Endodermal cell (in vitro differentiated cells): ENCODE data around the gene MYL1. TPM values are rescaled to one million over a fixed set of nuclear protein-coding genes. Genes with fewer than 3 reads are reported as not detected.

Experiments used
- DNase-seq: peaks from one replicate; pipeline ENCODE4 v3.0.0-alpha.2; 2017
- H3K27ac ChIP-seq: 2 replicates; pipeline ENCODE4 v1.5.1; 2013; ENCODE audit warnings: mild to moderate bottlenecking, low read depth, low read length, moderate library complexity
- H3K27me3 ChIP-seq: 2 replicates; pipeline ENCODE4 v1.6.1; 2013; ENCODE audit warnings: mild to moderate bottlenecking, low read length, moderate library complexity; ENCODE audit not compliant: insufficient read depth, control insufficient read depth, poor library complexity, severe bottlenecking
- H3K36me3 ChIP-seq: 2 replicates; pipeline ENCODE4 v1.7.0; 2013; ENCODE audit warnings: mild to moderate bottlenecking, low read length, moderate library complexity; ENCODE audit not compliant: control insufficient read depth, insufficient read depth
- H3K4me1 ChIP-seq: one replicate; pipeline ENCODE4 v1.7.0; 2013; ENCODE audit warnings: low read length; ENCODE audit not compliant: control insufficient read depth, insufficient read depth
- H3K4me3 ChIP-seq: 2 replicates; pipeline ENCODE4 v1.5.1; 2013; ENCODE audit warnings: mild to moderate bottlenecking, low read length, moderate library complexity
- H3K9ac ChIP-seq: 2 replicates; pipeline ENCODE4 v1.6.1; 2013; ENCODE audit warnings: mild to moderate bottlenecking, low read length, moderate library complexity; ENCODE audit not compliant: poor library complexity, severe bottlenecking; ENCODE audit errors: extremely low read depth
- H3K9me3 ChIP-seq: 2 replicates; pipeline ENCODE4 v1.6.1; 2013; ENCODE audit warnings: mild to moderate bottlenecking, low read length, moderate library complexity; ENCODE audit not compliant: control insufficient read depth
- H3K27ac Mint-ChIP-seq: 2 replicates; pipeline ENCODE4 v1.8.0; 2020; ENCODE audit warnings: mixed read lengths
- H3K27me3 Mint-ChIP-seq: 2 replicates; pipeline ENCODE4 v1.8.0; 2021; ENCODE audit warnings: mild to moderate bottlenecking, mixed read lengths; ENCODE audit not compliant: insufficient read depth
- H3K36me3 Mint-ChIP-seq: 2 replicates; pipeline ENCODE4 v1.8.0; 2020; ENCODE audit warnings: low read depth, mixed read lengths
- H3K4me1 Mint-ChIP-seq: 2 replicates; pipeline ENCODE4 v1.8.0; 2020; ENCODE audit warnings: mixed read lengths
- H3K4me3 Mint-ChIP-seq: 2 replicates; pipeline ENCODE4 v1.8.0; 2020; ENCODE audit warnings: mild to moderate bottlenecking, moderate library complexity, mixed read lengths
- H3K9me3 Mint-ChIP-seq: 2 replicates; pipeline ENCODE4 v1.8.0; 2020; ENCODE audit warnings: mild to moderate bottlenecking, mixed read lengths
- WGBS, 2 experiments: methylation state at CpG; one replicate each; pipeline versions ENCODE4 v1.1.5 to v1.1.7; 2013; ENCODE audit warnings: missing lambda C conversion rate in 2 of 2, mixed read lengths in 1 of 2; ENCODE audit not compliant: insufficient coverage in 1 of 2, insufficient read length in 1 of 2; 5-methylcytosine and 5-hydroxymethylcytosine counted together
- total RNA-seq, 2 donors: library from RNA; stranded (reverse); fragmentation: NEBNext Ultra II Directional in 1 of 2; extraction: Animal tissue kit (Norgen Biotek cat#: 25700) in 1 of 2; gene quantifications; 2 replicates in 1 of 2; 3 replicates in 1 of 2; pipeline ENCODE4 v1.2.1, GENCODE V29; 2021
- TF ChIP-seq, protein P1 (sequence below): fragments of 200-600 bp; sonication (generic); conservative IDR thresholded peaks from 2 replicates; pipeline ENCODE4 v1.5.0; 2021; ENCODE audit warnings: antibody characterized with exemption, mild to moderate bottlenecking

Gene MYL1
- total RNA-seq, 2 donors from 2014 or later = not detected

DNA sequence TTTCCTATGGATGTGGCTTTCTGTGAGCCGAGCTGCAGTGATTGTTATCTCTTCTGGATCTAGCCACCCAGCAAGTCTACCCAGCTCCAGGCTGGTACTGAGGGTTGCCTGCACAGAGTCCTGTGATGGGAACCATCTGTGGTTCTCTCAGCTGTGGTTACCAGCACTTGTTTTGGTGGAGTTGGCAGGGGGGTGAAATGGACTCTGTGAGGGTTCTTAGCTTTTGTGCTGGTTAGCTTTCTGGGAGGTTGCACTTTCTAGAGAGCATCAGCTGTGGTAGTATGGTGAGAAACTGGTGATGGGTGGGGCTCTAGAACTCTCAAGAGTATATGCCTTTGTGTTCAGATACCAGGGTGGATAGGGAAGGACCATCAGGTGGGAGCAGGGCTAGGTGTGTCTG is 45.4 kb upstream of the MYL1 start:
- Mint-ChIP-seq H3K36me3 (no peaks in the 10 kb centered on the region), H3K27me3 (no peaks in the 10 kb centered on the region)

DNA sequence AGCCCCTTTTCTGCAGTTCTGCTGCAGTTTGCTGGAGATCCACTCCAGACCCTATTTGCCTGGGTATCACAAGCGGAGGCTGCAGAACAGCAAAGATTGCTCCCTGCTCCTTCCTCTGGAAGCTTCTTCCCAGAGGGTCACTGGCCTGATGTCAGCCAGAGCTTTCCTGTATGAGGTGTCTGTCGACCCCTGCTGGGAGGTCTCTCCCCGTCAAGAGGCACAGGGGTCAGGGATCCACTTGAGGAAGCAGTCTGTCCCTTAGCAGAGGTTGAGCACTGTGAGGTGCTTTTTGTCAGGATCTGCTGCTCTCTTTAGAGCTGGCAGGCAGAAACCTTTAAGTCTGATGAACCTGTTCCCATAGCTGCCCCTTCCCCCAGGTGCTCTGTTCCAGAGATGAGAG is 42.0 kb upstream of the MYL1 start:
- no peak overlapping the region for H3K4me3 Mint-ChIP-seq
- no peaks in the 10 kb centered on the region for H3K9me3 ChIP-seq
- no peaks in the 10 kb centered on the region for H3K27me3 Mint-ChIP-seq
- peak overlapping the region; percentile 58 for H3K27ac Mint-ChIP-seq
- H3K4me1 Mint-ChIP-seq = peaks cover 10% of the 10 kb centered on the region
- no peaks in the 10 kb centered on the region for H3K4me1 ChIP-seq
- DNase-seq = peak; percentile 69
- no peaks in the 10 kb centered on the region for H3K36me3 ChIP-seq
- H3K4me3 ChIP-seq = no peak overlapping the region
- no peak overlapping the region for H3K9ac ChIP-seq
- TF ChIP-seq, protein P1, sequence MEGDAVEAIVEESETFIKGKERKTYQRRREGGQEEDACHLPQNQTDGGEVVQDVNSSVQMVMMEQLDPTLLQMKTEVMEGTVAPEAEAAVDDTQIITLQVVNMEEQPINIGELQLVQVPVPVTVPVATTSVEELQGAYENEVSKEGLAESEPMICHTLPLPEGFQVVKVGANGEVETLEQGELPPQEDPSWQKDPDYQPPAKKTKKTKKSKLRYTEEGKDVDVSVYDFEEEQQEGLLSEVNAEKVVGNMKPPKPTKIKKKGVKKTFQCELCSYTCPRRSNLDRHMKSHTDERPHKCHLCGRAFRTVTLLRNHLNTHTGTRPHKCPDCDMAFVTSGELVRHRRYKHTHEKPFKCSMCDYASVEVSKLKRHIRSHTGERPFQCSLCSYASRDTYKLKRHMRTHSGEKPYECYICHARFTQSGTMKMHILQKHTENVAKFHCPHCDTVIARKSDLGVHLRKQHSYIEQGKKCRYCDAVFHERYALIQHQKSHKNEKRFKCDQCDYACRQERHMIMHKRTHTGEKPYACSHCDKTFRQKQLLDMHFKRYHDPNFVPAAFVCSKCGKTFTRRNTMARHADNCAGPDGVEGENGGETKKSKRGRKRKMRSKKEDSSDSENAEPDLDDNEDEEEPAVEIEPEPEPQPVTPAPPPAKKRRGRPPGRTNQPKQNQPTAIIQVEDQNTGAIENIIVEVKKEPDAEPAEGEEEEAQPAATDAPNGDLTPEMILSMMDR = peak; percentile 13
- 57 to 100% methylated on average over 1 to 3 of the region's 3 CpGs for WGBS, 2 experiments
- no peaks in the 10 kb centered on the region for H3K27me3 ChIP-seq
- peaks cover 12% of the 10 kb centered on the region for H3K9me3 Mint-ChIP-seq
- H3K27ac ChIP-seq = no peak overlapping the region
- H3K36me3 Mint-ChIP-seq = no peaks in the 10 kb centered on the region

More for the DNA sequence above, 45.4 kb upstream of the MYL1 start:
- Histone ChIP-seq H3K4me3 (no peak overlapping the region), H3K27me3 (no peaks in the 10 kb centered on the region), H3K9me3 (no peaks in the 10 kb centered on the region), H3K27ac (no peak overlapping the region), H3K9ac (no peak overlapping the region), H3K36me3 (no peaks in the 10 kb centered on the region), H3K4me1 (peaks cover 11% of the 10 kb centered on the region)
- TF ChIP-seq, protein P1 = no peak
- Mint-ChIP-seq H3K4me3 (no peak overlapping the region), H3K27ac (peak overlapping the region; percentile 79), H3K9me3 (peaks cover 13% of the 10 kb centered on the region), H3K4me1 (peaks cover 27% of the 10 kb centered on the region)
- no peak for DNase-seq
- WGBS, 2 experiments = 94% methylated on average over 1 of the region's 1 CpG; no CpG with 5 or more reads in 1 of the 2 experiments

DNA sequence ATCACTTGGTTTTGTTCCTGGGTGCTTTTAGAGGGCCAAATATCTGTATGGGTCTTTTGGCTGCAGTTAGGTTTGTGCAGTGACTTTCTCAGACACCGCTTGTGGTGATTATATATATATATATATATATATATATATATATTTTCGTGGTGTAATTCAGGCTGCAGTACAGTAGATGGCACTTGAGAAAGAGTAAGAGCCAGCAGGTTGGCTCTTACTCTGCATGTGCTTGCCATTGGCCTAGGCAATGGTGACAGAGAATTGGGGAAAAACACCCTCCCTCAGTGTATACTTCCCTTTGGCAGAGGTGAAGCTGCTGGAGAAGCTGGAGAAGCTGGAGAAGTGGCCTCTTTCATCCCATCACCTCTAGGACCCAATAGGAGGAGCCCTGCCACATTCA is 22.2 kb upstream of the MYL1 start:
- Histone ChIP-seq H3K27me3 (no peaks in the 10 kb centered on the region), H3K9ac (no peak overlapping the region), H3K27ac (no peak overlapping the region), H3K9me3 (no peaks in the 10 kb centered on the region), H3K4me3 (no peak overlapping the region), H3K4me1 (no peaks in the 10 kb centered on the region), H3K36me3 (no peaks in the 10 kb centered on the region)
- WGBS, 2 experiments = no CpG with 5 or more reads among the region's 2 CpGs
- Mint-ChIP-seq H3K27me3 (no peaks in the 10 kb centered on the region), H3K4me3 (no peak overlapping the region), H3K36me3 (no peaks in the 10 kb centered on the region), H3K9me3 (no peaks in the 10 kb centered on the region), H3K27ac (no peak overlapping the region), H3K4me1 (no peaks in the 10 kb centered on the region)
- peak; percentile 53 for DNase-seq
- TF ChIP-seq, protein P1 = peak; percentile 37
